Ecto neural progenitor cell (in vitro differentiated cells): Measurements from ENCODE around the gene COX19.
"Not testable (repeated sequence)": the region's sequence is repeated elsewhere in the genome, so short reads cannot be mapped to it uniquely, and the experiment has no call there.

Experiments
- DNase-seq: peaks from one replicate; pipeline ENCODE4 v3.0.0-alpha.2; 2018; ENCODE audit warnings: low spot score

The COX19 gene

GRCh38 chr7:960972-961371 lies 14.4 kb downstream of the COX19 start:
- DNase-seq: not testable (repeated sequence)

- DNase-seq: no peak
Measured at GRCh38 chr7:960269-960871, 15.0 kb downstream of the COX19 start.

- DNase-seq: not testable (repeated sequence)
Measured at GRCh38 chr7:959740-960139, 15.6 kb downstream of the COX19 start.

- DNase-seq: no peak
Measured at GRCh38 chr7:959271-959670, 16.1 kb downstream of the COX19 start.

- DNase-seq: no peak
Measured at GRCh38 chr7:958221-959200, 16.8 kb downstream of the COX19 start.

- peak; percentile 70 for DNase-seq
Measured at GRCh38 chr7:957418-958220, 17.7 kb downstream of the COX19 start.

DNA sequence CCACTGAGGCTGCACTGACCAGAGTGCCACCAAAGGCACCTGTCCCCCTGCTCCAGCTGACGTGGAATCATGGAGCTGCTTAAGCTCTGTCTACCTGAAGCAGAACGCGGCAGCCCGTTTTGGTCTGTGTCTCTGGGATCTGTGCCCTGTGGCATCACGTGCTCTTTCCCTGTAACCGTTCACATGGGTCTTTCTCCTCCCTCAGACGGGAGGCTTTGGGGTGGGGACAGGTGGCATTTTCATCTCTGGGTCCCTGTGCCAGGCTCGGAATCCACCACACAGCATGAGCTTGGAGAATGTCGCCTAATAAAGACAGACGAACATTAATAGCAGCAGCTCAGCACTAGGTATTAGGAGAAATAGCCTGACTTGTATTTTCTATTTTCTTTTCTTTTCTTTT lies 19.3 kb downstream of the COX19 start:
- no peak for DNase-seq

DNA sequence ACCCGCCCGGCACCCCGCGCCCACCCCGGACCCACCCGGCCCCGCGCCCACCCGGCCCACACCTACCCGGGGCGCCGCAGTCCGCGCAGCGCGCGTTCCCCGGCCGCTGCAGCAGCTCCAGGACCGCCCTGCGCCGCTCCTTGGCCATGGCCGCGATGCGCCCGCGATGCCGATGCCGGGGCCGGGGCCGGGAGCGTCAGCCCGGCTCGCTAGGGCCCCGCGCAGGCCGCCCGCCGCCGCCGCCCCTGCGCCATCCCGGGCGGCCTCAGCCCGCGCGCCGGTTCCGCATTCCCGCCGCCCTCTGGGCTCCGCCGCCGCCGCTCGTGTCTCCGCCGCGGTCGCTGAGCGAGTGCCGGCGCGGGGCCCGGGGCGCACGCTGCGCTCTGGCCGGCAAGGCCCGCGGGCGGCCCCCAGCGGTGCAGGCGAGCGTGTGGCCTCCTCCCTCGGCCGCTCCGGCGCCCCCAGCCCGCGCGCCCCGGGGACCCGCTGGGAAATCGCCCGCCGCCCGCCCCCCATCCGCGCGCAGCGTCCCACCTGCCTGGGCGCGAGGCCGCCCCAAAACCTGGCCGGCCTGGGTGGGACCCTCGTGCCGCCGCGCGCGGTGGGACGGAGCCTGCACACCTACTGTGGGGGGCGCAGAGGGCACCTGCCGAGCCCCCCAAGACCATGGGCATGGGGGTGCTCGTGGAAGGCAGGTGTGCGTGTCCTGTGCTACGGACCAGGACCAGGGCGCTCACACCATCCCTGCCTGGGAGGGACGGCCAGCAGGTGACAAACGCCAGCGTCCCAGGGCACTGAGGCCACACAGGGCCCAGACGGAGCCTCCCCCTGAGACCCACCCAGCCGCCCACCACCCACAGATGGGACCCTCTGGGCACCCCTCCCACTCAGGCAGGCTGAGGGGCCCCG lies 20.8 kb downstream of the COX19 start, which contains the start of gene ADAP1:
Gene ADAP1 (minus strand): TSS at position 351 of the 909 bp plus-strand sequence. CDS start 203 bp downstream, at position 148.
- DNase-seq: no peak

- DNase-seq: no peak
Measured at GRCh38 chr7:953547-954327, 21.6 kb downstream of the COX19 start.

DNA sequence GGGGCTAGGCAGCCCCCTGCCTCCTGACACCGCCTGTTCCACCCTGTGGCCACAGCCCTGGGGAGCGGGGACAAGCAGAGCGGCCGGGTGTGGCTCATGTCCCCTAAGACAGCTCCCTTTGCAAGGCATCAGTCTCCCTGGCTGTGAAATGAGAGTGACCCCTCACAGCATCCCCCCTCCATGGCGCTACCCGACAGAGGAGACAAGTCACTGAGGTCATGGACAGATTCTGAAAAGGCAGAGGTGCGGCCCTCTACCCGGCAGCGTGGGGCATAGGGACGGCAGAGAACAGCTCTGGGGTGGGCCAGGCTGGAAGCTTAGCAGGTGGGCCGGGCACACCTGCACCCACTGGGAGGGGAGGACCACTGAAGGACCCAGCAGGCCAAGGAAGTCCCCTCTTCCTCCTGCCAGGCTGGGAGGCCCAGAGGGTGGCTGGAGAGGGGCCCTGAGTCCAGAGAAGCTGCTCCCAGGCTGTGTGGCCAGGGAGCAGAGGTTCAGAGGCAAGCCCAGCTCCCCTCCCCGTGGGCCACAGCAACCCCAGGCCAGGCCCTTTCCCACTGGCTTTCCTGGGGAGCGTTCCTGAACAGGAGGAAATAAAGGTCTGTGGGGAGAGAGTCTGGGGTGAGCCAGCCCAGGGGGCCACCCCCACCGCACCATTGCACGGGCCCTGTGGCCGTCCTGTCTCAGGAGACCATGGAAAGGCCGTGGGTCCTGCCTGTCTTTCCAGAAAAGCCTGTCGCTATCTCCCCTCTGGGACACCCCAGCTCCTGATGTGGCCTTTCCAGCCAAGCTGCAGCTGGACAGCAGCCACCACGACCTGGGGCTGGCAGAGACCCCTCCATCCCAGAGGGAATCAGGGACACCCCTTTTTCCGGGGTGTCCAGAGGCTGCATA lies 22.6 kb downstream of the COX19 start:
- no peak for DNase-seq

- DNase-seq: no peak
Measured at GRCh38 chr7:951881-952547, 23.3 kb downstream of the COX19 start.

- no peak for DNase-seq
Measured at GRCh38 chr7:949021-949934, 26.1 kb downstream of the COX19 start.

- DNase-seq: no peak
Measured at GRCh38 chr7:947391-948210, 27.7 kb downstream of the COX19 start.

- DNase-seq: no peak
Measured at GRCh38 chr7:946256-946996, 28.9 kb downstream of the COX19 start.

- no peak for DNase-seq
Measured at GRCh38 chr7:945556-946255, 29.6 kb downstream of the COX19 start.

- no peak for DNase-seq
Measured at GRCh38 chr7:945147-945555, 30.2 kb downstream of the COX19 start.
